Epithelial cell of esophagus (primary cell): ENCODE measurements around the gene TTC32.
"Not testable (repeated sequence)": the region's sequence is repeated elsewhere in the genome, so short reads cannot be mapped to it uniquely, and the experiment has no call there.

ENCODE experiments used
- DNase-seq: peaks from one replicate; pipeline ENCODE4 v3.0.0; 2010; ENCODE audit warnings: low read depth
- H3K4me3 ChIP-seq: 2 replicates; pipeline ENCODE4 v1.5.1; 2011; ENCODE audit warnings: mild to moderate bottlenecking, low read length, control low read depth
- CTCF ChIP-seq: IDR thresholded peaks from 2 replicates; pipeline ENCODE4 v1.5.1; 2011; ENCODE audit warnings: low read depth, mild to moderate bottlenecking, low read length, control low read depth, inconsistent platforms; ENCODE audit not compliant: insufficient read depth; ENCODE audit errors: missing control alignments

Gene TTC32

GRCh38 chr2:19937004-19937403 lies 35.2 kb upstream of the TTC32 start:
- TF ChIP-seq CTCF: no peak
- DNase-seq: no peak
- no peak overlapping the region for H3K4me3 ChIP-seq

GRCh38 chr2:19936203-19936602 lies 34.4 kb upstream of the TTC32 start:
- TF ChIP-seq CTCF: no peak
- H3K4me3 ChIP-seq: no peak overlapping the region
- no peak for DNase-seq

DNA sequence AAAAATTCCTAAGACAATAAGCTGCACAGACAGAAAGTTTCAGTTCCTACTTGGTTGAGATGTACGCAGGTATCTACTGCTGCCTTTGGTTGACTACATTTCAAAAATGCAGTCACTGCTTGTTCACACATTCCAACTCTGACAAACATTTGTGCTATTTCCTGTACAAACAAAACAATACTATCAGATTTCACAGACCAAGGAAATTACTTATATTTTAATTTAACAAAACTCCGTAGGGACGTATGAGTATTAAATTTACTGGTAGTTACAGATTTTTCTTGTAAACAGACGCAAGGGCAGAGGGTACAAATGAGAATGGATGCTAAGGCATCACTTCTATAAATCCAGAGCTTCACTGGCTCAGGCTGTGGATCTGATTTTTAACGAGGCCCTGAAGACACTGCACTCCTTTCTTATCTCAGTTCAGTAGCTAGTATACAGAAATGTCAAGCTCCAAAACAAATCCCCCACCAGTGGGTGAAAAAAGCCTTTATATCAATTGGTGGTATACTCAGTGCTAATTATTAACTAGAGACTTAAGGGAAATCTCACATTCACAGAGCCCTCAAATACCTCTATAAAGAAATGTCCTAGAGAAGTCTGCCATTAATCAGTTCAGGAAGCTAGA lies 31.7 kb upstream of the TTC32 start:
- TF ChIP-seq CTCF: no peak
- peak; percentile 83 for DNase-seq

GRCh38 chr2:19932928-19933327 lies 31.1 kb upstream of the TTC32 start:
- no peak for DNase-seq
- peak overlapping the region; percentile 4 for H3K4me3 ChIP-seq

More for the DNA sequence above, 31.7 kb upstream of the TTC32 start:
- peak overlapping the region; percentile 4 for H3K4me3 ChIP-seq

DNA sequence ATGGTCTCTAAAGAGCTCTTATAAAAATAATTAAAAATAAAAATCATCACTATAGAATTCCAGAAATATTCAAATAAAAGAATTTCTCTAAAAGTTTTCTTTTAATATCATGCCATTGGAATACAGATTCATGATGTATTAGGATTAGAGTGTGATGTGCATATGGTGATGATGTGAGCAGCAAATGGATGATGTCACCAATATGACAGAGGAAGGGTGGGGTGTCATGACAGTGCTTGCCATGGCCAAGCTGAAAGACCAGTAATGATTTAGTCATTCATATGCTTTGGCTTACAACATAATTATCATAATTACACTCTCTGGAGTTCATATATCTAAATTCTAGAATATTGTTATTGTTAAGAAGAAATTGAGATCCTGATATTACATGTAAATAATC lies 27.4 kb upstream of the TTC32 start:
- no peak for TF ChIP-seq CTCF
- DNase-seq: peak; percentile 15
- H3K4me3 ChIP-seq: no peak overlapping the region

More at GRCh38 chr2:19932928-19933327, 31.1 kb upstream of the TTC32 start:
- no peak for TF ChIP-seq CTCF

DNA sequence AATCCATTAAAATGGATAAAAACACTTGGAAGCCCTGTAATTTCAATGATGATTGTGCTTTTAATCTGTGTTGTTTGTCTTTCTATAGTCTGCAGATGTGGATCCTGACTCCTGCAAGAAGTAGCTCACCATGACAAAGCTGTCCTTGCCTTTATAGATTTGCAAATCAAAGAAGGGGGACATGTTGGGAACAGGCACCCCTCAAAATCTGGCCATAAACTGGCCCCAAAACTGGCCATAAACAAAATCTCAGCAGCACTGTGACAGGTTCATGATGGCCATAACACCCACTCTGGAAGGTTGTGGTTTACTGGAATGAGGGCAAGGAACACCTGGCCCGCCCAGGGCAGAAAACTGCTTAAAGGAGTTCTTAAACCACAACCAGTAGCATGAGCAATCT lies 26.0 kb upstream of the TTC32 start:
- not testable (repeated sequence) for DNase-seq, H3K4me3 ChIP-seq

DNA sequence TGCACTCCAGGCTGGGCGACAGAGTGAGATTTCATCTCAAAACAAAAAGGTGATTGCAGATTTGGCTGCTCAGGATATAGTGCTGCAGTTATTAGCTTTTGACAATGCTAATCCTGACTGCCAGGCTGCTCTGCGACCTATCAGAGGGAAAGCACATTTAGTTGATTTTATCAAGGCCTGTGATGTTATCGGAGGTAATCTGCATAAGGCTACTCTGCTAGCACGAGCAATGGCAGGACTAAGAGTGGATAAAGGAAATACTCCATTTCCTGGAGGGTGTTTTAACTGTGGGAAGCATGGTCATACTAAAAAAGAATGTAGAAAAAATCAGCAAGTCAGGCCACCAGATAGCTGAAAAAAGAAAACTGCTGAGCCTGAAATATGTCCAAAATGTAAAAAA lies 22.7 kb upstream of the TTC32 start:
- DNase-seq, H3K4me3 ChIP-seq: not testable (repeated sequence)

DNA sequence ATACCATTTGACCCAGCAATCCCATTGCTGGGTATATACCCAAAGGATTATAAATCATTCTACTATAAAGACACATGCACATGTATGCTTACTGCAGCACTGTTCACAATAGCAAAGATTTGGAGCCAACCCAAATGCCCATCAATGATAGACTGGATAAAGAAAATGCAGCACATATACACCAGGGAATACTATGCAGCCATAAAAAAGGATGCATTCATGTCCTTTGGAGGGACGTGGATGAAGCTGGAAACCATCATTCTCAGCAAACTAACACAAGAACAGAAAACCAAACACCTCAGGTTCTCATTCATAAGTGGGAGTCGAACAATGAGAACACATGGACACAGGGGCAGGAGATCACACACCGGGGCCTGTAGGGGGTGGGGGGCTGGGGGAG lies 20.4 kb upstream of the TTC32 start:
- not testable (repeated sequence) for H3K4me3 ChIP-seq, DNase-seq
